Chondrocyte (in vitro differentiated cells): ENCODE measurements around the gene MEIOB. TPM values are rescaled to one million over a fixed set of nuclear protein-coding genes. Genes with fewer than 3 reads are reported as not detected.

Source experiments
- DNase-seq: peaks from one replicate; pipeline ENCODE4 v3.0.0; 2021; ENCODE audit warnings: mixed read lengths, low spot score
- H3K27ac Mint-ChIP-seq: one replicate; pipeline ENCODE4 v1.8.0; 2021; ENCODE audit warnings: mild to moderate bottlenecking, moderate library complexity, mixed read lengths; ENCODE audit not compliant: unreplicated experiment
- H3K27me3 Mint-ChIP-seq: 2 replicates; pipeline ENCODE4 v1.8.0; 2021; ENCODE audit warnings: low read depth, mixed read lengths
- H3K36me3 Mint-ChIP-seq: 2 replicates; pipeline ENCODE4 v1.8.0; 2021; ENCODE audit warnings: low read depth, mixed read lengths
- H3K4me1 Mint-ChIP-seq: 2 replicates; pipeline ENCODE4 v1.8.0; 2021; ENCODE audit warnings: low read depth, mild to moderate bottlenecking, mixed read lengths
- H3K4me3 Mint-ChIP-seq: one replicate; pipeline ENCODE4 v1.8.0; 2021; ENCODE audit warnings: mild to moderate bottlenecking, moderate library complexity, mixed read lengths; ENCODE audit not compliant: unreplicated experiment
- H3K9me3 Mint-ChIP-seq: 2 replicates; pipeline ENCODE4 v1.8.0; 2021; ENCODE audit warnings: low read depth, mixed read lengths
- total RNA-seq: library from RNA; stranded (reverse); gene quantifications from 3 replicates; pipeline ENCODE4 v1.2.1, GENCODE V29; 2021
- TF ChIP-seq, protein P1 (sequence below): fragments of 200-600 bp; sonication (generic); IDR thresholded peaks from 2 replicates; pipeline ENCODE4 v1.5.0; 2021; ENCODE audit warnings: antibody characterized with exemption, mild to moderate bottlenecking, moderate library complexity

Gene MEIOB
- total RNA-seq, 1 donor from 2014 or later = 1.2 TPM

DNA sequence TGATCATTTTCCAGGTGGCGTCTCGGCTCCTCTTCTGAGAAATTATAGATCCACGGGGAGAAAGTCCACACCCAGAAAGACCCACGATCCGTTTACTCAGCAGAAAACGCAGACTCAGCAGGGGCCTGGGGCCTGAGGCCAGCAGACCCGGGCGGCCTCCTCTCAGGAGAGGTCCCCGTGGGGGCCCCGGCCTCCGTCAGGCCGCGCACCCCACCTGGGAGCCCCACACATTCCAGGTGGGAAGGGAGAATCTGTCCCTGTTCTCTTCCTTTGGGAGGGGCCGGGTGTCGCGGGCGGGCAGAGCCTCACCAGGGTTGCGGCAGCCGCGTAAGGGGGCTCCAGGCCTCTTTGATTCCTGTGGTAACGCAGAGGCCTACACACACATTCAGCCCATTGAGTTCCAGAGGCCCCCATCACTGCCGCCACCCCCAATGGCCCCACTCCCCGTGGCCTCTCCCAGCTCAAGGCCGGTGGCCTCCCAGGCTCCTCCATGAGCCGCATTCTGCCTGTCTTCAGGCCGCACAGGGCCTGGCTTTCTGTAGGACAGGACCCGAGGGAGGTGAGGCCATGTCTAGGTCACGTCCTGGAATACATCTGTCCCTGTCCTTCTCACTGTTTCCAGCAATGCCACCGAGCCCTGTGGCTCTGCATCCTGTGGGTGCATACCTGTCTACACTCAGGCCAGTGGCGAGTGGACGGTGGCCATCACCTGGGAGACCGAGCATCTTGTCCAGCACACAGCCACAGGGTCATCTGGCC lies 76.9 kb downstream of the MEIOB start:
- Mint-ChIP-seq H3K9me3 (peaks cover 17% of the 10 kb centered on the region), H3K36me3 (peaks cover 3% of the 10 kb centered on the region), H3K27ac (no peak overlapping the region), H3K4me1 (no peaks in the 10 kb centered on the region), H3K4me3 (no peak overlapping the region), H3K27me3 (no peaks in the 10 kb centered on the region)
- no peak for DNase-seq
- TF ChIP-seq, protein P1, sequence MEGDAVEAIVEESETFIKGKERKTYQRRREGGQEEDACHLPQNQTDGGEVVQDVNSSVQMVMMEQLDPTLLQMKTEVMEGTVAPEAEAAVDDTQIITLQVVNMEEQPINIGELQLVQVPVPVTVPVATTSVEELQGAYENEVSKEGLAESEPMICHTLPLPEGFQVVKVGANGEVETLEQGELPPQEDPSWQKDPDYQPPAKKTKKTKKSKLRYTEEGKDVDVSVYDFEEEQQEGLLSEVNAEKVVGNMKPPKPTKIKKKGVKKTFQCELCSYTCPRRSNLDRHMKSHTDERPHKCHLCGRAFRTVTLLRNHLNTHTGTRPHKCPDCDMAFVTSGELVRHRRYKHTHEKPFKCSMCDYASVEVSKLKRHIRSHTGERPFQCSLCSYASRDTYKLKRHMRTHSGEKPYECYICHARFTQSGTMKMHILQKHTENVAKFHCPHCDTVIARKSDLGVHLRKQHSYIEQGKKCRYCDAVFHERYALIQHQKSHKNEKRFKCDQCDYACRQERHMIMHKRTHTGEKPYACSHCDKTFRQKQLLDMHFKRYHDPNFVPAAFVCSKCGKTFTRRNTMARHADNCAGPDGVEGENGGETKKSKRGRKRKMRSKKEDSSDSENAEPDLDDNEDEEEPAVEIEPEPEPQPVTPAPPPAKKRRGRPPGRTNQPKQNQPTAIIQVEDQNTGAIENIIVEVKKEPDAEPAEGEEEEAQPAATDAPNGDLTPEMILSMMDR = no peak

DNA sequence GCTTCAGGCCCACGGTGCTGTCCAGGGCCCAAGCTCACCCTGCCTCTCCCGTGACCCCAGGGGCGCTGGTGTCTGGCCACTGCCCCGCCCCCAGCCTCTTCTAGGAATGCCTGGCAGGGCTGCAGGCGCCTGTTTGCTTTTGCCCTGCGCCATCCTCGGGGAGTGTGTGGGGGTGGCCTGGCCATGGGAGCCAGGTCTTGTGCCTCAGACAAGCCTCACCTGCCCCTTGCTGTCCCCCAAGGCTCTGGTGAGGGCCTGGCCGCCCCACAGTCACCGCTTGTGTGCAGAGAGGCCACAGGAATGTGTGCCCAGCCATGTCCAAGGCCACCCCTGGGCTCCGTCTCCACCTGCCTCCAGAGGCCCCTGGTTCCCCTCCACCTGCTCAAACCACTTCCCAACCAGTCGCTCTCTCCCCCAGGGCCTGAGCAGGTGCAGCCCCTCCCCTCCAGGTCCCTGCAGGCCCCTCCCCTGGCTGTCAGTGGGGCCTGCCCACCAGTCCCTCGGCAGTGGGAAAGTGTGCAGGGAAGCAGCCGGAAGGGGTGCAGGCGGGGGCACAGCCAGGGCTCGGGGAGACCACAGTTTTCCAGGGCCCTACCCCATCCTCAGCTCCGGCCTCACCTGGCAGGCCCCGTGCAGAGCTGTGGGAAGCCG lies 77.6 kb downstream of the MEIOB start:
- Mint-ChIP-seq H3K36me3 (peaks cover 3% of the 10 kb centered on the region), H3K4me1 (no peaks in the 10 kb centered on the region), H3K27ac (no peak overlapping the region), H3K9me3 (peaks cover 14% of the 10 kb centered on the region), H3K4me3 (no peak overlapping the region), H3K27me3 (no peaks in the 10 kb centered on the region)
- TF ChIP-seq, protein P1 = no peak
- no peak for DNase-seq

DNA sequence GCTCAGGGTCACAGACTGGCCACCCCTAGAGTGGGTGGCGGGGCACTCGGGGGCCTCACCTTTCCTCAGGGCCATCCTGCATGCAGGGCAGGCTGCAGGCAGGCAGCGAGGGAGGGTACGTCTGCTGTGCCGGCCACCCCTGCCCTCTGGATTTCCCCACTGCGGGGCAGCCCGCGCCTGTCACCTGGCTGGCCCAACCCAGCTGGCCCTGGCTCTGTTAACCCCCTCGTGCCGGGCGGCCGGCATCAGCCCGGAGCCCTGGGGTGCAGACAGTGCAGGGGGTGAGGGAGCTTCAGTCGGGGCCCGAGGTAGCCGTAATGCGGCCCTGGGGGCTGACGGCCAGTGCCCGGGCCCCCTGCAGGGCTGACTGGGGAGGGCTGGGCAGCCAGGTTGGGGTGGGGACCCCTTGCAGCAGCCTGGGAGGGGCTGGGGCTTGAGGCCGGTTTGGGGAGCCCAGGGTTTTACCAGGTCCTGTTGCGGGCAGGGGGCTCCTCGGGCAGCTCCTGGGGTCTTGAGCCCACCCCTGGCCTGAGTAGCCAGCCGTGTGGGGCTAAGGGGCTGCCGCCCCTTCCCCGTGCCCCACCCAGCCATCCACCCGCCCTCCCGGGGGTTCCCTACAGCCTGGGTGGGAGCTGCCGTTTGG lies 78.3 kb downstream of the MEIOB start, which contains the start of gene IGFALS:
IGFALS (minus strand) TSS at position 128 of the 643 bp plus-strand sequence; CDS start at position 75, 53 bp downstream.
- H3K27ac Mint-ChIP-seq = no peak within 1 kb of the TSS
- TF ChIP-seq, protein P1 = no peak
- H3K4me1 Mint-ChIP-seq = no peaks in the 10 kb centered on the region
- peaks cover 8% of the 10 kb centered on the region for H3K9me3 Mint-ChIP-seq
- peaks cover 4% of the 10 kb centered on the region for H3K36me3 Mint-ChIP-seq
- DNase-seq = no peak
- H3K4me3 Mint-ChIP-seq = no peak within 1 kb of the TSS
- no peaks in the 10 kb centered on the region for H3K27me3 Mint-ChIP-seq

DNA sequence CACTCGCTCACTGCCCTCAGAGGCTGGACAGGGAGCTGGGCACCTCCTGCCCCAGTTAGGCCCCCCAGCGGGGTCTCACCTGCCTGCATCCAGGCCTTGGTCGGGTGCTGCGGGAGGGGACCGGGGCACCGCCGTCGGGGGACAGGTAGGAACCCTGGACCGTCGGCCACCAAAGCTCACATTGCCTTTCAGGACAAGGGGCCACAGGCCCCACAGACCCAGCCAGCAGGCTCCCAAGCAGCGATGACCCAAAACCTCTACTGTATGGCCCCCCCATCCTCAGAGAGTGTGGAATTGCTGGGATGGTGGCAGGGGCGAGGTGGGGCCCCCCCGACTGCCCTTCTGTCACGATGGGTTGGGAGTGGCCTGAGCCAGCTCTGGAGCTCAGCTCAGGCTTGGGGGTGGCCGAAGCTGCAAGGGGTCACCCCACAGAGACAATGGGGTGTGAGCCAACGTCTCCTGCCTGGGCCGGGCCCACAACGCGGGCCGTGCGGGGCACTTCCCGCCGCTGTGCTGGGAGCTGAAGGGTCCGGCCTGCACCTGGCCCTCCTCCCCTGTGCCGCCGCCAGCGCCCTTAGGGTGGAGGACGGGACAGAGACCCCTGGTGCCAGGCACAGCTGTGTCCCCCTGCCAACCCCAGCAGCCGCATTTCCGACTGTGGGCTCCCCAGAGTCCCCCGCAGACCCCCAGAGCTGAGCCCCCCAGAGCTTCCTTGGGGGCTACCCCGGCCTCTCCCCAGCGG lies 79.0 kb downstream of the MEIOB start:
- DNase-seq = peak; percentile 93
- Mint-ChIP-seq H3K27ac (no peak overlapping the region), H3K4me3 (no peak overlapping the region), H3K36me3 (peaks cover 4% of the 10 kb centered on the region), H3K4me1 (no peaks in the 10 kb centered on the region), H3K9me3 (peaks cover 7% of the 10 kb centered on the region), H3K27me3 (no peaks in the 10 kb centered on the region)
- TF ChIP-seq, protein P1 = no peak
